Esophagus squamous epithelium (tissue), 4 donors: ENCODE data around the gene PDZRN3.

Source experiments
- CTCF ChIP-seq, 6 experiments: fragments of 450-650 bp in 4 of 6; fragments of 200-600 bp in 2 of 6; sonication (generic) in 2 of 6; IDR thresholded peaks; one replicate each; pipeline ENCODE4 v1.5.1; 2016 to 2019; ENCODE audit warnings: antibody characterized with exemption in 6 of 6, mild to moderate bottlenecking in 4 of 6, moderate library complexity in 4 of 6
- POLR2A ChIP-seq, 4 donors: fragments of 450-650 bp; IDR thresholded peaks; one replicate each; pipeline ENCODE4 v1.6.1; 2017; ENCODE audit warnings: antibody characterized with exemption in 4 of 4, mild to moderate bottlenecking in 4 of 4, moderate library complexity in 3 of 4

- TF ChIP-seq CTCF (IDR thresholded peaks at IDR 0.05), result no peak
- no peak for TF ChIP-seq POLR2A (IDR thresholded peaks at IDR 0.05)
Measured at GRCh38 chr3:73674280-73674679, 49.5 kb upstream of the PDZRN3 start.
